Cardiac muscle cell (in vitro differentiated cells and primary cell): Measurements from ENCODE around the gene PRR36. TPM values are rescaled to one million over a fixed set of nuclear protein-coding genes. Genes with fewer than 3 reads are reported as not detected.

Experiments
- DNase-seq, 2 donors: peaks; one replicate each; pipeline versions ENCODE4 v3.0.0 to v3.0.0-alpha.2; 2010 to 2017; ENCODE audit warnings: low read depth in 1 of 2, low spot score in 1 of 2
- H3K27ac ChIP-seq: fragments of 200-600 bp; sonication (generic); 2 replicates; pipeline ENCODE4 v1.5.1; 2016
- H3K27me3 ChIP-seq: fragments of 200-600 bp; sonication (generic); 2 replicates; pipeline ENCODE4 v1.6.0; 2016; ENCODE audit warnings: control low read depth
- H3K36me3 ChIP-seq: fragments of 200-600 bp; sonication (generic); 2 replicates; pipeline ENCODE4 v1.5.1; 2016; ENCODE audit warnings: control low read depth
- H3K4me1 ChIP-seq: fragments of 200-600 bp; sonication (generic); 2 replicates; pipeline ENCODE4 v1.8.1; 2017; ENCODE audit warnings: low read depth, mild to moderate bottlenecking, mixed run types
- H3K4me3 ChIP-seq: fragments of 200-600 bp; sonication (generic); 2 replicates; pipeline ENCODE4 v1.5.1; 2016; ENCODE audit warnings: mild to moderate bottlenecking
- H3K9me3 ChIP-seq: fragments of 200-600 bp; sonication (generic); 2 replicates; pipeline ENCODE4 v1.5.1; 2017; ENCODE audit warnings: low read depth, mild to moderate bottlenecking, control low read depth
- CTCF ChIP-seq: IDR thresholded peaks from 2 replicates; pipeline ENCODE4 v1.5.1; 2012; ENCODE audit warnings: low read depth, mild to moderate bottlenecking, low read length
- polyA plus RNA-seq: library from polyadenylated mRNA; unstranded; fragments of >200 nt; fragmentation: Nextera tagmentation; extraction: Ambion mirVana; gene quantifications from 2 replicates; pipeline ENCODE4 v1.2.1, GENCODE V29; 2016
- total RNA-seq: library from RNA; depleted of rRNA; stranded (reverse); fragments of >200 nt; gene quantifications from 2 replicates; pipeline ENCODE4 v1.2.3, GENCODE V29; 2016

PRR36 gene
- total and polyA plus RNA-seq, 2 experiments from 2014 or later, result 6.1 to 6.2 TPM

- H3K27me3 ChIP-seq, result no peaks in the 10 kb centered on the region
- TF ChIP-seq CTCF, result no peak
- no peak for DNase-seq
Measured at GRCh38 chr19:7845390-7846154, 28.6 kb downstream of the PRR36 start.

GRCh38 chr19:7844951-7845350 lies 29.2 kb downstream of the PRR36 start:
- TF ChIP-seq CTCF, result no peak
- peaks cover 16% of the 10 kb centered on the region for H3K4me1 ChIP-seq
- peak in 1 of 2 donors; percentile 76 for DNase-seq
- H3K27ac ChIP-seq, result peak overlapping the region; percentile 32
- H3K9me3 ChIP-seq, result no peaks in the 10 kb centered on the region
- H3K27me3 ChIP-seq, result no peaks in the 10 kb centered on the region
- H3K4me3 ChIP-seq, result no peak overlapping the region
- no peaks in the 10 kb centered on the region for H3K36me3 ChIP-seq

More at GRCh38 chr19:7845390-7846154, 28.6 kb downstream of the PRR36 start:
- Histone ChIP-seq H3K27ac (no peak overlapping the region), H3K4me1 (peaks cover 21% of the 10 kb centered on the region), H3K4me3 (no peak overlapping the region), H3K36me3 (no peaks in the 10 kb centered on the region), H3K9me3 (no peaks in the 10 kb centered on the region)

GRCh38 chr19:7844405-7844804 lies 29.8 kb downstream of the PRR36 start:
- no peak overlapping the region for H3K4me3 ChIP-seq
- no peak for DNase-seq

GRCh38 chr19:7843521-7843920 lies 30.7 kb downstream of the PRR36 start:
- peaks cover 13% of the 10 kb centered on the region for H3K4me1 ChIP-seq
- DNase-seq, result no peak
- no peaks in the 10 kb centered on the region for H3K9me3 ChIP-seq
- H3K4me3 ChIP-seq, result no peak overlapping the region
- H3K27me3 ChIP-seq, result no peaks in the 10 kb centered on the region
- H3K36me3 ChIP-seq, result no peaks in the 10 kb centered on the region
- peak overlapping the region; percentile 0 for H3K27ac ChIP-seq
- no peak for TF ChIP-seq CTCF

More at GRCh38 chr19:7844405-7844804, 29.8 kb downstream of the PRR36 start:
- Histone ChIP-seq H3K4me1 (peaks cover 13% of the 10 kb centered on the region), H3K27ac (peak overlapping the region; percentile 32), H3K27me3 (no peaks in the 10 kb centered on the region), H3K36me3 (no peaks in the 10 kb centered on the region), H3K9me3 (no peaks in the 10 kb centered on the region)
- no peak for TF ChIP-seq CTCF

GRCh38 chr19:7842661-7843294 lies 31.4 kb downstream of the PRR36 start:
- H3K27me3 ChIP-seq, result no peaks in the 10 kb centered on the region
- TF ChIP-seq CTCF, result no peak
- no peak overlapping the region for H3K4me3 ChIP-seq
- H3K36me3 ChIP-seq, result no peaks in the 10 kb centered on the region
- H3K9me3 ChIP-seq, result no peaks in the 10 kb centered on the region
- H3K27ac ChIP-seq, result no peak overlapping the region
- peaks cover 13% of the 10 kb centered on the region for H3K4me1 ChIP-seq
- DNase-seq, result no peak
